NB4 (cell line): ENCODE data around the gene RDH8.
A peak's percentile ranks its signal among the peaks of the same experiment; 100 is the strongest.
"Not testable (repeated sequence)": the region's sequence is repeated elsewhere in the genome, so short reads cannot be mapped to it uniquely, and the experiment has no call there.

Experiments used
- DNase-seq: peaks from one replicate; pipeline ENCODE4 v3.0.0; 2010; ENCODE audit warnings: low read depth
- H3K4me3 ChIP-seq: one replicate; pipeline ENCODE4 v1.5.1; 2011; ENCODE audit warnings: mild to moderate bottlenecking, low read depth, low read length, moderate library complexity
- CTCF ChIP-seq: IDR thresholded peaks from one replicate; pipeline ENCODE4 v1.5.1; 2012; ENCODE audit warnings: low read depth, low read length
- MAX ChIP-seq: IDR thresholded peaks from 2 replicates; pipeline ENCODE4 v1.6.1; 2011; ENCODE audit warnings: low read depth, low read length
- MYC ChIP-seq: IDR thresholded peaks from 2 replicates; pipeline ENCODE4 v1.6.1; 2011; ENCODE audit warnings: low read depth, low read length
- POLR2A ChIP-seq: IDR thresholded peaks from 2 replicates; pipeline ENCODE4 v1.6.1; 2011; ENCODE audit warnings: mild to moderate bottlenecking; ENCODE audit not compliant: insufficient read length; ENCODE audit errors: extremely low read depth

RDH8 gene

GRCh38 chr19:10020851-10021250 lies 7.6 kb downstream of the RDH8 start:
- no peak overlapping the region for H3K4me3 ChIP-seq
- TF ChIP-seq MYC = no peak
- TF ChIP-seq CTCF = no peak
- TF ChIP-seq MAX = no peak
- no peak for TF ChIP-seq POLR2A
- DNase-seq = no peak

GRCh38 chr19:10021446-10021845 lies 8.2 kb downstream of the RDH8 start:
- no peak overlapping the region for H3K4me3 ChIP-seq
- TF ChIP-seq MAX (no peak), CTCF (no peak), MYC (no peak), POLR2A (no peak)
- no peak for DNase-seq

- no peak for DNase-seq
- H3K4me3 ChIP-seq = no peak overlapping the region
- TF ChIP-seq MAX (no peak), POLR2A (no peak), CTCF (no peak), MYC (no peak)
Observed at GRCh38 chr19:10021863-10022262, 8.6 kb downstream of the RDH8 start.

GRCh38 chr19:10023096-10023495 lies 9.8 kb downstream of the RDH8 start:
- not testable (repeated sequence) for DNase-seq, H3K4me3 ChIP-seq

- TF ChIP-seq MAX = no peak
- TF ChIP-seq POLR2A = no peak
- TF ChIP-seq MYC = no peak
- TF ChIP-seq CTCF = no peak
- no peak for DNase-seq
Observed at GRCh38 chr19:10026744-10027143, 13.5 kb downstream of the RDH8 start.

GRCh38 chr19:10027158-10027997 lies 14.1 kb downstream of the RDH8 start:
- DNase-seq = peak; percentile 93
- no peak overlapping the region for H3K4me3 ChIP-seq
- TF ChIP-seq MYC = peak; percentile 100
- TF ChIP-seq POLR2A = no peak
- TF ChIP-seq MAX = peak; percentile 100
- TF ChIP-seq CTCF = peak; percentile 100

More at GRCh38 chr19:10026744-10027143, 13.5 kb downstream of the RDH8 start:
- H3K4me3 ChIP-seq = no peak overlapping the region
